ENCODE measurements around the gene FYCO1. TPM values are rescaled to one million over a fixed set of nuclear protein-coding genes. Genes with fewer than 3 reads are reported as not detected.
A peak's percentile ranks its signal among the peaks of the same experiment; 100 is the strongest.
"Not testable (repeated sequence)": the region's sequence is repeated elsewhere in the genome, so short reads cannot be mapped to it uniquely, and the experiment has no call there.

The FYCO1 gene
- 28.0 and 57.8 TPM in 2 replicates for total RNA-seq (ENCODE audit: low replicate concordance)

GRCh38 chr3:45995236-45996192, at the start of gene FYCO1:
FYCO1 (minus strand) TSS chr3:45995824; CDS start chr3:45984910, 10,914 bp downstream.
- DNase-seq (ENCODE audit: low read depth), result peak; percentile 87
- no peak for TF ChIP-seq CTCF (IDR thresholded peaks at IDR 0.05; ENCODE audit: insufficient read depth, low read length)

GRCh38 chr3:46038916-46039315, 43.3 kb upstream of the FYCO1 start:
- no peak overlapping the region for H3K4me3 ChIP-seq (ENCODE audit: low read depth, low read length)
- TF ChIP-seq CTCF (IDR thresholded peaks at IDR 0.05; ENCODE audit: insufficient read depth, low read length), result no peak
- no peak for DNase-seq (ENCODE audit: low read depth)

More at GRCh38 chr3:45995236-45996192, at the start of gene FYCO1:
- peak within 1 kb of the TSS; percentile 82 for H3K4me3 ChIP-seq (ENCODE audit: low read depth, low read length)

DNA sequence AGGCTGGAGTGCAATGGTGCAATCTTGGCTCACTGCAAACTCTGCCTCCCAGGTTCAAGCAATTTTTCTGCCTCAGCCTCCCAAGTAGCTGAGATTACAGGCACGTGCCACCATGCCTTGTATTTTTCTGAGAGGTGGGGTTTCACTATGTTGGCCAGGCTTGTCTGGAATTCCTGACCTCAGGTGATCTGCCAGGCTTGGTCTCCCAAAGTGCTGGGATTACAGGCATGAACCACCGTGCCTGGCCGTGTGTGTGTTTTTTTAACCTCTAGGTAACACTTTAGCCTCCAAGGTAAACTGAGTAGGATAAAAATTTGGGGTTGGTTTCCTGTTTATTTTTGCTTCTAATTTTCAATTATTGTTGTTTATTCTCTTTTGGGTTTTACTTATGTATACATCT, 42.4 kb upstream of the FYCO1 start:
- H3K4me3 ChIP-seq (ENCODE audit: low read depth, low read length); DNase-seq (ENCODE audit: low read depth): not testable (repeated sequence)

DNA sequence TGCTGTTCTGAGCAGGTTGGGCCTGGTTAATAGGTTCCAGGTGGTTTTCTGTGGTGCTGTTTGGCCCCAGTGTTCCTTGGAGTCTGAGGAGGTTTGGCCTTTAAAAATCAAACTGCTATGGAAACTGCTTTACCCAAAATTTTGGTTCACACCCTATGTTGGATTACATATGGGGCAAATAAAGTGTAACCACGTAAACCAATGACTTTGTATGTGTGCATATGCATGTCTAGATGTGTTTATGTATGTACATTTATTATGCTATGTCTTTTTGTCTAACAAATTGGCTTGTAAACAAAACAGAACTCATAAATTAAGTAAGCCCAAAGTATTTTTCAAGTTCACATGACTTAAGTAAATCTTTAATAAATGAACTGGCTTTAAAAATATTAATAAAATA, 40.6 kb upstream of the FYCO1 start:
- TF ChIP-seq CTCF (IDR thresholded peaks at IDR 0.05; ENCODE audit: insufficient read depth, low read length), result no peak
- no peak for DNase-seq (ENCODE audit: low read depth)
- H3K4me3 ChIP-seq (ENCODE audit: low read depth, low read length), result no peak overlapping the region

- no peak overlapping the region for H3K4me3 ChIP-seq (ENCODE audit: low read depth, low read length)
- no peak for TF ChIP-seq CTCF (IDR thresholded peaks at IDR 0.05; ENCODE audit: insufficient read depth, low read length)
- no peak for DNase-seq (ENCODE audit: low read depth)
Measured at GRCh38 chr3:46031747-46032146, 36.1 kb upstream of the FYCO1 start.

GRCh38 chr3:46031269-46031668, 35.6 kb upstream of the FYCO1 start:
- no peak for TF ChIP-seq CTCF (IDR thresholded peaks at IDR 0.05; ENCODE audit: insufficient read depth, low read length)
- no peak overlapping the region for H3K4me3 ChIP-seq (ENCODE audit: low read depth, low read length)
- DNase-seq (ENCODE audit: low read depth), result no peak

- no peak for DNase-seq (ENCODE audit: low read depth)
- no peak overlapping the region for H3K4me3 ChIP-seq (ENCODE audit: low read depth, low read length)
- no peak for TF ChIP-seq CTCF (IDR thresholded peaks at IDR 0.05; ENCODE audit: insufficient read depth, low read length)
Measured at GRCh38 chr3:46030626-46031025, 35.0 kb upstream of the FYCO1 start.
